Measurements from ENCODE around the gene MYLK2. TPM values are rescaled to one million over a fixed set of nuclear protein-coding genes. Genes with fewer than 3 reads are reported as not detected.

The MYLK2 gene
- total RNA-seq, 2 donors from 2014 or later: 0.12 TPM; not detected in 1

GRCh38 chr20:31818376-31818908 is 714 bp upstream of the MYLK2 start:
- Histone ChIP-seq H3K4me1 (peaks cover 0 to 23% of the 10 kb centered on the region in 2 donors), H3K36me3 (no peaks in the 10 kb centered on the region), H3K9me3 (no peaks in the 10 kb centered on the region), H3K27me3 (no peaks in the 10 kb centered on the region), H3K4me3 (no peak overlapping the region), H3K27ac (peak overlapping the region; percentile 6 to 46)
- TF ChIP-seq CTCF (IDR thresholded peaks at IDR 0.05): no peak
- no peak for DNase-seq (ENCODE audit: low spot score)

GRCh38 chr20:31820228-31820627 is 1.1 kb downstream of the MYLK2 start:
- no peaks in the 10 kb centered on the region for H3K9me3 ChIP-seq
- no peak for TF ChIP-seq CTCF (IDR thresholded peaks at IDR 0.05)
- no peaks in the 10 kb centered on the region for H3K27me3 ChIP-seq
- no peak overlapping the region for H3K27ac ChIP-seq
- no peaks in the 10 kb centered on the region for H3K36me3 ChIP-seq
- H3K4me3 ChIP-seq: no peak overlapping the region
- DNase-seq (ENCODE audit: low spot score): no peak
- peaks cover 0 to 17% of the 10 kb centered on the region in 2 donors for H3K4me1 ChIP-seq

- Histone ChIP-seq H3K36me3 (no peaks in the 10 kb centered on the region), H3K9me3 (no peaks in the 10 kb centered on the region), H3K27ac (no peak overlapping the region), H3K4me3 (no peak overlapping the region), H3K4me1 (peaks cover 0 to 10% of the 10 kb centered on the region in 2 donors), H3K27me3 (no peaks in the 10 kb centered on the region)
- DNase-seq (ENCODE audit: low spot score): no peak
- no peak for TF ChIP-seq CTCF (IDR thresholded peaks at IDR 0.05)
Observed at GRCh38 chr20:31821427-31821826, 2.3 kb downstream of the MYLK2 start.

DNA sequence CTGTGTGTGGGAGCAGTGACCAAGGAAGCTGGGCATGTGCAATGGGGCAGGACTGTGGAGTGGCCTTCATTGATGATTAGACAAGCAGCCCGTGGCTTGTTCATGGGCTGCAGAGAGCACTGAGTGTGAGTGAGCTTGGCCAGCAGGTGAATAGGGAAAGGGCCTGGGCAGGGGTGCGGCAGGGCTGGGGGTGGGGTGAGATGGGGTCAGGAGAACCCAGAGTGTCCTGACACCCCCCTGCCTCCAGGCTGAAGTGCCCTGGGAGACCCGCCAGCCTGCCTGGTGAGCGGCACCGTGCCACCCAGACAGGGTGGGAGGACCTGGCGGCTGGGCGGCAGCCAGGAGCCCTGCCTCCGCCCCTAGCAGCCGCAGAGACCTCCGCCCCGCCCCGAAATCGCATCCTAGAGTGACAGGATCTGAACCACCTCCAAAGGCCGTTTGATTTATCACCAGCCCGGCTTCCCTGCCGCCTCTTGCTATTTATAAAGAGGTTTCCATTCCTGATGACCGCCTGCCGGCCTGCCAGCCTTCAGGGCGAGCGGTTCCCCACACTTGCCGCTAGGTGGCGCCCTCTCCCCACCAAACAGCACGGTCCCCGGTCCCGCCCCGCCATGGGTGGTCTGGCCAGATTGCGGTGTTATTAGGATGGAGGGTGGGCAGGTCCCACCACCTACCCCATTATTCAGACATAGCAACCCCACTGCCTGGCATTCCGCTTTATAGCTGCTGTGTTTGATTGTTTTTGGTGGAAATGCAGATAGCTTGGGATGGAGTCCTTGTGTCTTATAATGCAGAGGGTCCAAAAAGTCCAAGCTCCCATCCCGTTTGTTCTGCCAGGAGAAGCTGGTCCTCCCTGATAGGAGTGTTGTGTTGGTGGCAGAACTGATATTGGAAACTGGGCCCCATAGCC is 3.5 kb downstream of the MYLK2 start:
- peak; percentile 97 to 99 for TF ChIP-seq CTCF (IDR thresholded peaks at IDR 0.05)
- Histone ChIP-seq H3K27ac (peak overlapping the region; percentile 61 to 62), H3K27me3 (no peaks in the 10 kb centered on the region), H3K36me3 (no peaks in the 10 kb centered on the region), H3K4me1 (peaks cover 0 to 10% of the 10 kb centered on the region in 2 donors), H3K9me3 (no peaks in the 10 kb centered on the region), H3K4me3 (peak overlapping the region in 1 of 2 donors; percentile 18)
- DNase-seq (ENCODE audit: low spot score): peak; percentile 77

- H3K27ac ChIP-seq: no peak overlapping the region
- no peaks in the 10 kb centered on the region for H3K36me3 ChIP-seq
- H3K27me3 ChIP-seq: no peaks in the 10 kb centered on the region
- no peaks in the 10 kb centered on the region for H3K9me3 ChIP-seq
- H3K4me3 ChIP-seq: no peak overlapping the region
- DNase-seq (ENCODE audit: low spot score): no peak
- peaks cover 0 to 10% of the 10 kb centered on the region in 2 donors for H3K4me1 ChIP-seq
- no peak for TF ChIP-seq CTCF (IDR thresholded peaks at IDR 0.05)
Observed at GRCh38 chr20:31823360-31824124, 4.4 kb downstream of the MYLK2 start.
